ENCODE data around the gene TEN1. TPM values are rescaled to one million over a fixed set of nuclear protein-coding genes. Genes with fewer than 3 reads are reported as not detected.

Gene TEN1
- total RNA-seq, 1 experiment from 2014 or later: 48.6 TPM

- DNase-seq (ENCODE audit: low spot score): peak; percentile 86
Observed at GRCh38 chr17:76005263-76006149, 26.5 kb downstream of the TEN1 start.

- DNase-seq (ENCODE audit: low spot score): no peak
Observed at GRCh38 chr17:76007131-76007849, 28.2 kb downstream of the TEN1 start.

GRCh38 chr17:76007850-76008165, 28.8 kb downstream of the TEN1 start:
- DNase-seq (ENCODE audit: low spot score): no peak

DNA sequence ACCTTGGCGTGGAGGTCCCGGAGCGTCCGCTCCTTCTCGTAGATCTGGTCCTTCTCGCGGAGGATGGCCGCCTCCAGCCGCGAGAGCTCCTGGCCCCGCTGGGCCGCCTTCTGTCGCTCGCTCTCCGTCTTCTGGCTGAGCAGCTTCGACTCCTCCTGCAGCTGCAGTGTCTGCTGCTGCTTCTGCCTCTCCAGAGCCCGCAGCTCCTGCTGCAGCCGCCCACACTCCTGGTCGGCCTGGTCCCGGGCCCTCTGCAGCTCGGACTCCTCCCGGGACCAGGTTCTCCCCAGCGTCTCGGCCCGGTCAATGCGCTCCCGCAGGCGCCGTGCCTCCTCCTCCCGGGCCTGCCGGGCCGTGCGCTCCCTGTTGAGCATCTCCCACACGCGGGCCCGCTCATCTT, 29.2 kb downstream of the TEN1 start:
- DNase-seq (ENCODE audit: low spot score): no peak

DNA sequence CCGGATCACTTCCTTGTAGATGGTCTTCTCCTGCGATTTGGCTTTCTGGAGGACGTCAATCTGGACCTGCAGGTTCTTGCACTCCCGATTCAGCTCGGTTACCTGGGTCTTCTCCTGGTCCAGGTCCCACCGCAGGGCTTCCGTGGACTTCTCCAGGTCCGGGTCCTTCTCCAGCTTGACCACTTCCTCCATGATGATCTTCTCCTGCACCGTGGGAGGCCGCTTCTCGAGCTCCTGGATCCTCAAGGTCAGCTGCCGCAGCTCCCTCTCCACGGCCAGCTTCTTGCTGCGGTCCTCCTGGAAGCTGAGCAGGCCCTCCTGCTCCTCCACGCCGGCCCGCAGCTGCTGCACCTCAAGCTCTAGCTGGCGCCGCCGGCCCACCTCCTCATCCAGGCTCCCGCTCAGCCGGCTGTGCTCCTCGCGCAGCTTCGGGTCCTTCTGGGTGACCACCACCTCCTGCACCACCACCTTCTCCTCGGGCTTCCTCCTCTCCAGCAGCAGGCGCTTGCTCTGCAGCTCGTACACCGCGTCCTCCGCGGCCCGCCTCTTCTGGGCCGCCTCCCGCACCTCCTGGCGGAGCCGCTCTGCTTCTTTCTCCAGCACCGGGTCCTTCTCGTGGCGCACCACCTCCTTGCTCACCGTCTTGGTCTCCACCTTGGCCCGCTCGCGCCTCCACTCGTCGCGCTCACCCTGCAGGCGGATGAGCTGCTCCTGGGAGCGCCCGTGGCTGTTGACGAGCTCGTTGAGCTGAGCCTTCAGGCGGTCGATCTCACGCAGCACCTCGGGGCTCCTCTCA, 29.8 kb downstream of the TEN1 start:
- no peak for DNase-seq (ENCODE audit: low spot score)

DNA sequence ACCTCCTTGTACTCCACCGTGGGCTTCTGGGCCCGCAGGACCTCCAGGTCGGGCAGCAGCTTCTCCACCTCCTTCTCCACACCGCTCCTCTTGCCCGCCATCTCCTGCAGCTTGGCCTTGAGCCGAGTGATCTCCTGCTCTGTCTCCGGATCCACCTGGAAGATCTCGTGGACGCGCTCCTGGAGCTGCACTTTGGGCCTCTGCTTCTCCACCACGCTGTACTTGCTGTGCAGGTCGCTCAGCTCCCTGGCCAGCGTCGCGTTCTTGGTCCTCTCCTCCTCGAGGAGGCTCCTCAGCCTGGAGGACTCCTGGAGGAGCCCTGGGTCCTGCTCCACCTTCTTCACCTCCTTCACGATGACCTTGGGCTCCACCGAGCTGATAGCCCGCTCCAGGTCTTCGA, 30.4 kb downstream of the TEN1 start:
- no peak for DNase-seq (ENCODE audit: low spot score)

- DNase-seq (ENCODE audit: low spot score): no peak
Observed at GRCh38 chr17:76009969-76010661, 31.1 kb downstream of the TEN1 start.

GRCh38 chr17:76011951-76012350, 32.9 kb downstream of the TEN1 start:
- no peak for DNase-seq (ENCODE audit: low spot score)

DNA sequence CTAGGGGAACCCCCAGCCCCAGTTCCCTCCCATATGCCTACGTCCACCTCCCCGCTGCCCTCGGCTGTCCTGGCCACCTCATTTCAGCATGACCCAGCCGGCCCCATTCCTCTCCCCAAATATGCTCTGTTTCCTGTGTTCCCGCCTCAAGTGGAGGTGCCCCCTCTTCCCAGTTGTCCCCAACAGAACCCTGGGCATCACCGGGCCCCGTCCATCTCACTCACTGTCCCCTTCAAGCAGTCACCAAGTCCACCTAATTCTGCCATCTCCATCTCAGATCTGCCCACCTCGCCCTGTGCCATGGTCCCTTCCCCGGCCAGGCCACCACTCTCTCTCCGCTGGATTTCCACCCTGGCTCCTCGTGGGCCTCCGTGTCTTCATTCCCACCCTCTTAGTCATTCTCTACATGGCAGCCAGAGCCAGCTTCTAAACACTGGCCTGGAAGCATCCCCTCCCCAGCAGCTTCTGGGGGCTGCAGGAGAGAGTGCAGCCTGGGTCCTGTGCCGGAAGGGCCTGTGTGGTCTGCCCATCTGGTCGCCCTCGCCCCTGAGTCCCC, 34.4 kb downstream of the TEN1 start:
- no peak for DNase-seq (ENCODE audit: low spot score)

- peak; percentile 79 for DNase-seq (ENCODE audit: low spot score)
Observed at GRCh38 chr17:76014100-76014924, 35.3 kb downstream of the TEN1 start.

- no peak for DNase-seq (ENCODE audit: low spot score)
Observed at GRCh38 chr17:76014925-76015261, 35.9 kb downstream of the TEN1 start.

GRCh38 chr17:76017481-76018339, 38.7 kb downstream of the TEN1 start:
- DNase-seq (ENCODE audit: low spot score): no peak

DNA sequence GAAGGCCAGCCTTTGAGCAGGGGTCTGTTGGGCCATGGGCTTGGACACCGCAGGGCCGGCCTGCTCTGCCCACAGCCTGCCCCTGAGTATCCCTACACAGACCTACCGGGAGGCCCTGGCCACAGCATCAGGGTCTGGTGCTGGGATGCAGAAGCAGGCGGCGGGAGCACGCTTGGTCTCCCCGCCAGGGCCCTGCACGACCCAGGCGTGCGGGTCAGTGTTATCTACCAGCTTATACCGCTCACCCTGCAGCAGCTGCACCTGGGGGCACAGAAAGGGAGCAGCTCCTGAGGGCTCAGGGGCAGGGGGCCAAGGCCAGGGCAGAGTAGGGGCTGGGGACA, 39.3 kb downstream of the TEN1 start:
- DNase-seq (ENCODE audit: low spot score): no peak

GRCh38 chr17:76018801-76019200, 39.8 kb downstream of the TEN1 start:
- no peak for DNase-seq (ENCODE audit: low spot score)

DNA sequence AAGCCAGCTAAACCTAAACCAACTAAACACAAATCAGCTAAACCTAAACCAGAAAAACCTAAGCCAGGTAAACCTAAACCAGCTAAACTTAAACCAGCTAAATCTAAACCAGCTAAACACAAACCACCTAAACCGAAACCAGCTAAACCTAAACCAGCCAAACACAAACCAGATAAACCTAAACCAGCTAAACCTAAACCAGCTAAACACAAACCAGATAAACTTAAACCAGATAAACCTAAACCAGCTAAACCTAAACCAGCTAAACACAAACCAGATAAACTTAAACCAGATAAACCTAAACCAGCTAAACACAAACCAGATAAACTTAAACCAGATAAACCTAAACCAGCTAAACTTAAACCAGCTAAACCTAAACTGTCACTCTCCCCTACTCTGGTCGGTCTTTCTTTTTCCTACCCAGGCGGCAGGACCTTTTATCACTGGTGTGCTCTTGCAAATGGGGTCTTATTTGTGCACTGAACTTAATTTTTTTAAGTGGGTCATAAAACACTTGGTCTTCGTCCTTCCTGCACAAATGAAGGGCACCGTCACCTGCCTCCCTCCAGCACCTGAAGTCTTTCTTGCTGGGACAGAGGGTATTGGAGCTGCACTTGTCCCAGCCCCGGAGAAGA, 40.9 kb downstream of the TEN1 start:
- no peak for DNase-seq (ENCODE audit: low spot score)

- no peak for DNase-seq (ENCODE audit: low spot score)
Observed at GRCh38 chr17:76022285-76022684, 43.2 kb downstream of the TEN1 start.

DNA sequence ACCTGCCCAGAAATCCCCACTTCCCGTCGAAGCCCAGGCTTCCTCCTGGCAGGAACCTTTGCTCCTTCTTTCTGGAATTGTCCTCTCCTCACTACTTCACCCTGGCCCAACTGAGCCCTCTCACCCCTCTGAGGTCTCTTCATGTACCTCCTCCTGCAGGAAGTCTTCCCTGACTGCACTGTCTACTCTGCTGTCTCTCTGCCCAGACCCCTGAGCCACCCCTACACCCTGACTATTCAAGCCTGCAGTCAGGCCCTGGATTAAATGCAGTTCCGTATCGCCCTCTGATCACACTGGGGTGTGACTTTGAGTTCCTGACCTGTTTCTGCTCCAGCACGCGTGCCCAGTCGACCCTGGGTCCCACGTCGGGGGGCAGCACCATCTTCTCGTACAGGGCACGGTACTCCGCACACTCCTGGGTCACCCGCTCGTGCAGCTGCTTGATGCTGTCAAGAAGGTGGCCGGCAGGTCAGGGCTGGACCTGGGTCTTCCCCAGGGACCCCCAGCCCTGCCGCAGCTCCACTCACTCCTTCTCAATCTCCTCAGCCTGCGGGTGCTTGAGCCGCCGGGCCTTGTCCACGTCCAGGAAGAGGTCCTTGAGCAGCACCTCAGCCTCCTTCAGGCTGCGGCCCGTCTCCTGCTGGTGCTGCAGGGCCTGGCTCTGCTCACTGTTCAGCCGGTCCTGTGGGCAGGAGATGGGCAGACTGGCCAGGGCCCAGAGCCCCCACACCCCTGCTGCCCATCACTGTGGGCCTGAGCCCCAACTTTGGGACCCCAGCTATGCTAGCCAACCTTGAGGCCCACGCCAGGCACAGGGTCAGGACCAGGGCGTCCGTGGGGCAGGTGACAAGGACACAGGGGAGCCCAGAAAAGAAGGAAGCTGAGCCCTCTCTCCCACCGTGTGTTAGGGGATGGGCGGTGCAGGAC, 44.2 kb downstream of the TEN1 start:
- DNase-seq (ENCODE audit: low spot score): no peak

- DNase-seq (ENCODE audit: low spot score): no peak
Observed at GRCh38 chr17:76023900-76024237, 44.8 kb downstream of the TEN1 start.

Data from HT-29 (cell line).